IPS-18a (cell line): ENCODE data around the gene MYEOV.

ENCODE experiments used
- H3K27ac ChIP-seq: one replicate; pipeline ENCODE4 v1.5.1; 2013; ENCODE audit warnings: low read length
- H3K27me3 ChIP-seq: one replicate; pipeline ENCODE4 v1.6.1; 2013; ENCODE audit warnings: mild to moderate bottlenecking, low read length; ENCODE audit not compliant: control insufficient read depth, insufficient read depth
- H3K36me3 ChIP-seq: one replicate; pipeline ENCODE4 v1.6.1; 2013; ENCODE audit warnings: low read depth, low read length; ENCODE audit not compliant: control insufficient read depth
- H3K4me1 ChIP-seq: one replicate; pipeline ENCODE4 v1.6.1; 2013; ENCODE audit warnings: low read depth, low read length; ENCODE audit not compliant: control insufficient read depth
- H3K4me3 ChIP-seq: one replicate; pipeline ENCODE4 v1.5.1; 2013; ENCODE audit warnings: low read length
- H3K9ac ChIP-seq: one replicate; pipeline ENCODE4 v1.6.1; 2013; ENCODE audit warnings: mild to moderate bottlenecking, low read length, moderate library complexity
- H3K9me3 ChIP-seq: one replicate; pipeline ENCODE4 v1.6.1; 2013; ENCODE audit warnings: low read depth, low read length; ENCODE audit not compliant: control insufficient read depth

The MYEOV gene

DNA sequence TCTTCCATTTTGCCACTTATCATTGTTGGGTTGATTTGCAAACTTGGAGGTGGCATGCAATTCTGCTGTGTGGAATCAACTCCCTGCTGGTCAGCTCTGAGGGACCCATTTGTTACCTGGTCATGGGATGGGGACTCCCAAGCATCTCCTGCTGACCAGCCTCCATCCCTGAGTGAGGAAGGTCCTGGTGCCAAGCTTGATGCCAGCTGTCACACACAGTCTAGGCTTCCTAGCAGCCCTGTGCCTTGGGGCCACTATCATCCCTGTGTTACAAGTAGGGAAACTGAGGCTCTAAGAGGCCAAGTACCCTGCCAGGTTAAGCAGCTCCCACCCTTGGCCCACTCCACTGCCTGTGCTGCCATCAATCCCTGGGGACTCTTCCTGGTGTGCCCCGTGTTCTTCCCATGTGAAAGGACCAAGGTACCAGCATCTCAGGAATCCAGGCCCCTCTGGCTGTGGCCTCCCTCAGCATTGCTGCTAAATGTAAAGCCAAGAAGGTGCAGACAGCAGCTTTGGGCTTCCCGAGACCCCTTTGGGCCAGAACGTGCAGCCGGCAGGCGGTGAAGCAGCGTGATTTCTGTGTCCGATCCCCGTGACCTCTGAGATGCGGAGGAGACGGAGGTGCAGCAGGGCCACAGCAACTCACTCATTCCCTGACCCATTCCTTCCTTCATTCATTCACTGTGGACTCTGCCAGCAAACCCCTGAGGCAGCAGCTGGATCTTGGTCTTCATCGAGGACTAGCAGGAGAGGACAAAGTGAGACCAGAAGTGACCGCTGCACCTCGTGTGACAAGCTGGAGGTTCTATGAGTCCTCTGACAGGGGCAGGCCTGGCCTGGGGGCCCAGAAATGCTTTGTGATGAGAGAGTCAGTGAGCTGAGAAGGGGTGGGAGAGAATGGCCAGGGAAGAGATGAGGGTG, 49.7 kb downstream of the MYEOV start:
- Histone ChIP-seq H3K4me1 (no peaks in the 10 kb centered on the region), H3K36me3 (no peaks in the 10 kb centered on the region), H3K4me3 (no peak overlapping the region), H3K27me3 (no peaks in the 10 kb centered on the region), H3K9ac (no peak overlapping the region), H3K27ac (no peak overlapping the region), H3K9me3 (no peaks in the 10 kb centered on the region)

DNA sequence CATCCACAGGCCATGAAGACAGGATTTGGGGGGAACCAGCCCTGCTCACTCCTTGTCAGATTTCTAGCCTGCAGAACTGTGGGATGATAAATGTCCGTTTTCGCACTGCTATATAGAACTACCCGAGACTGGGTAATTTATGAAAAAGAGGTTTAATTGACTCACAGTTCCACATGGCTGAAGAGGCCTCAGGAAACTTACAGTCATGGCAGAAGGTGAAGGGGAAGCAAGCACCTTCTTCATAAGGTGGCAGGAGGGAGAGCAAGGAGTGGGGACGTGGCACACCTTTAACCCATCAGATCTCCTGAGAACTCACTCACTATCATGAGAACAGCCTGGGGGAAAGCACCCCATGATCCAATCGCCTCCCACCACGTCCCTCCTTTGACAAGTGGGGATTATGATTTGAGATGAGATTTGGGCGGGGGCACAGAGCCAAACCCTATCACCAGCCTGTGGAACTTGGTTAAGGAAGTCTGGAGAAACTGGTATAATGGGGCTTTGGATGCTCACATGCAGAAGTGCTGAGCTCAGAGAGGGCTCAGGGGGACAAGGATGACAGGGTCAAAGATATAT, 50.7 kb downstream of the MYEOV start:
- Histone ChIP-seq H3K27ac (no peak overlapping the region), H3K36me3 (no peaks in the 10 kb centered on the region)

More for the DNA sequence above, 50.7 kb downstream of the MYEOV start:
- Histone ChIP-seq H3K9ac (no peak overlapping the region), H3K4me3 (no peak overlapping the region), H3K9me3 (no peaks in the 10 kb centered on the region), H3K27me3 (no peaks in the 10 kb centered on the region), H3K4me1 (no peaks in the 10 kb centered on the region)
